GF-D8 (cell line): ENCODE results near the gene RER1.

Experiments used
- DNase-seq: peaks from one replicate; lab custom pipeline; 2025; lab: John Stamatoyannopoulos, UW

Gene RER1

GRCh38 chr1:2353551-2354438 lies 37.8 kb upstream of the RER1 start:
- DNase-seq, result no peak

DNA sequence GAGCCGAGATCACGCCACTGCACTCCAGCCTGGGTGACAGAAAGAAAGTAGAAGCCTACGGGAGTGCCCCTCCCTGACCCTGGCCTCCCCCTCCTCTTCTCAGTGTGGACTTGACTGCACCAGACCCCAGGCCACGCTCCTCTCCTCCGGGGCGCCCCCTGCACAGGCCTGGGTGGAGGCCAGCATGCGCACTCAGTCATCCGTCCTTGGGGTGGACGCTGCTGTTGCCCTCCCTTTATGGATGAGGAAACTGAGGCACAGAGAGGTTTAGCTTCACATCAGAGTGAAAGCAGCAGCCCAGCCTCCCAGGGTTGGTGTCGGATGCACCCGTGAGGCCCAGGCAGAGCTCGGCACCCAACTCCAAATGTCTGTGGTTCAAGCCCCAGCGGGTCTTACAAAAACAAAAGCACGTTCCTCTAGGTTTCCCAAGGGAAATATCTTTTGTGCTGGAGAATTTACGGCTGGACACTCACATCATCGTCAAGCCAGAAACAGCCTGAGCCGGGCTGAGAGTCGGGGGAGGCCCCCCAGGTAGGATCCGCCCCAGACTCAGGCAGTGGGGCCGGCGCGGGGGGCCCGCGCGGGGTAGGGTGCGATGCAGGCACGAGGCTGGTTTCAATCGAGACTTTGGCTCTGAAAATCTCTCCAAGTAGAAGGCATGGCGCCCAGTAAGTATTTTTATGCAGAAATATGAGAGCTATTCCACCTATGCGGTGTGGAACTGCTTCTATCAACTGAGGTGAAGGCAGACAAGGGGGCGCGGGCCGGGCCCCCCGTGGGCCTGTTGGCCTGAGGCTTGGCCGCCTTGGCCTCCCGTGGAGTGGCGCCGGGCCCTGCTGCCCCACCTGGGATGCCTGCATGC lies 36.9 kb upstream of the RER1 start:
- no peak for DNase-seq

- DNase-seq, result no peak
Measured at GRCh38 chr1:2355373-2356261, 36.0 kb upstream of the RER1 start.

GRCh38 chr1:2356401-2356800 lies 35.2 kb upstream of the RER1 start:
- no peak for DNase-seq

DNA sequence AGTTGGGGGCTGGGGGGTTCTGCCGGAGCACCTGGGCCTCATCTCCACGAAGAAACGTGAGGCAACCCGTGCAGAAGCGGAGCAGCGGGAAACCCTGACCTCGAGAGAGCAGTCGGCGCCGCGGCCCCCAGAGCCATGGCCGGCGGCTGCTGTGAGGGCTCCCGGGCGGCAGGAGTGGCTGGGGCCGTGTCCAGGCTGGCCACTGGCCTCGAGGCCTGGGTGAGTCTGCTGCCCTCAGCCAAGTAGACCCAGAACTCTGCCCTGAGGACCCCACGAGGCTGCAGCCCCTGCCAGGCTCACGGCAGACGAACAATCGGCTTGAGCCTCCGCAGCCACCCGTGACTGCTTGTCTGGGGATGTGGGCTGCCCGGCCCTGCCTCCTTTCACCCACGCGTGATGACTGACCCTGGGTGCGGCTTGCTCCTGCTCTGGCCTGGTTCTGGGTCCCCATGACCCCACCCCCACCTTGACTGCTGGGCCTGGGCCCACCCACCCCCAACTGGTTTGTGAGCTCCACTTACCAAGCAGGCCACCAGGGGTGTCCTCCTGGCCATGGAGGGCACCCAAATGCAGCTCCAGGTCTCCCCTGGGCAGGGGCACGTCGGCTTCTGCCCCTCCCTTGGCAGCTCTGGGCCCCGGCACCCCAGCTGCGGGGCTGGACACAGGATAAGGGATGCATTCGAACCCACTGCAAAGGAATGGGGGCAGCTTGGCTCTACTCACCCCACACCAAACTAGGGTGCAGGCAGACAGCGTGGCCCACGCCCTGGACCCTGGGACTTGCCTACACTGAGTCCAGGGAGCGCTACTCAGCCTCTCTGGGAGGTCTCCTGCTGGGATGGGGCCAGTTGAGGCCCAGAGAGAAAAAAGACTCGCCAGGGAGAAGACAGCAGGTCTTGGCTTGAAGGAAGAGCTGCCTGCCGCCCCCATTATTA lies 34.5 kb upstream of the RER1 start:
- no peak for DNase-seq

DNA sequence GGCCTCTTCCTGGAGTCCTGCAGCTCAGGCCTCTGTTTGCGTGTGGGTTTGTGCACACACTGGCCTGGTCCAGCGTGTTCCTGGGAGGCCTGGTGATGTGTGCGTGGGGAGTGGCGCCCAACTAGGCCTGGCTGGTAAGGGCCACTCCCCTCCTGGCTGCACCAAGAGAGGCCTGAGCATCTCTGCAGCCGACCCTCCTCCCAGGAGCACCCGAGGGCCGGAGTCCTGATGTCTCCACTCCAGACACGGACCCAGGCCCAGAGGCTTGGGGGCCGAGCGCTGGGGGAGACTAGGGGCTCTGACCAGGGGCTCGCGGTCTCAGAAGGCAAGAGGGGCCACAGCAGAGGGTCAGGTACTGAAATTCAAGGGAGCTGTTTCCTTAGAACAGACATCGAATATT lies 33.6 kb upstream of the RER1 start:
- no peak for DNase-seq

DNA sequence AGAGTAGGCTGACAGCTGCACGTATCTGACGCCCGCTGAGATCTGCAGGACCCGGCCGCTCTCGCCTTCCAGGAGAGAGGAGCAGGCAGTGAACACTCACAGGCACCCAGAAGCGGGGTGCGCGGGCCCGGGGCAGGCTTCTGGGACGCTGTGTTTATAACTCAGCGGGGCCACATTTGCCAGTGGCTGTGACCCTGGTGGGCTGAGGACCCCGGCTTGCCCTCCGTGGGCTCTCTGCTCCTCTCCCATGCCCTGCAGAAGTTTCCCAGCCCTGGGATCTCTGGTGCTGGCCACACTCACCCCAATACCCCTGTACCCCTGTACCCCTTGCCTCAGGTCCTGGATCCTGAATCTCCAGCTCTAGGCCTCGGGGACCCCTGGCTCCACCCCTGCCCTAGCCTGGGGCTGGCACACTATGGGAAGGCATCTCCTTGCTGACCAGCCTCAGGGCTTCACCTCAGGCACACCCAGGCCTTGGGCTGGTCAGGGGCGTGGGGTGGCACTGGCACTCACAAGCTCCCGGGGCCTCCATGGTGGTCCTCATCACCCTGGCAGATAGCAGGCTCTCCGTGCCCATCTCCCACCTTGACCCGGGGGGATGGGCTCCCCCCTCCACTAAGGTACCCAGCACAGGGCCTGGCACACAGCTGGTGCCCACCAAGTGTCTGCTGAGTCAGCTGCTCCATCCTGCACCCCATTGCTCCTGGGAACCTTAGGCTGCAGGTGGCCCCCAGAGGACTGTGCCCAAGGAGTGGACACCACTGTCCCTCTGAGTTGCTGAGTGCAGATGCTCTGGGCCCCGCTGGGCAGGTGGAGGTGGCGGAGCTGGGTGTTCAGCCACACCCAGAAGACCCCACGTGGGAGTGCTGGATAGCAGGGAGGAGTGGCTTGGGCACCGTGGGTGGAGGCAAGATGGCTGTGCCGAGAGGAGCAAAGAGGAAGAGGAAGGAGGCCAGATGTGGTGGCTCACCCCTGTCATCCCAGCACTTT lies 32.7 kb upstream of the RER1 start:
- DNase-seq, result no peak

GRCh38 chr1:2360588-2361364 lies 30.9 kb upstream of the RER1 start:
- DNase-seq, result no peak

GRCh38 chr1:2363847-2364513 lies 27.7 kb upstream of the RER1 start:
- no peak for DNase-seq

GRCh38 chr1:2368053-2368744 lies 23.4 kb upstream of the RER1 start:
- no peak for DNase-seq

DNA sequence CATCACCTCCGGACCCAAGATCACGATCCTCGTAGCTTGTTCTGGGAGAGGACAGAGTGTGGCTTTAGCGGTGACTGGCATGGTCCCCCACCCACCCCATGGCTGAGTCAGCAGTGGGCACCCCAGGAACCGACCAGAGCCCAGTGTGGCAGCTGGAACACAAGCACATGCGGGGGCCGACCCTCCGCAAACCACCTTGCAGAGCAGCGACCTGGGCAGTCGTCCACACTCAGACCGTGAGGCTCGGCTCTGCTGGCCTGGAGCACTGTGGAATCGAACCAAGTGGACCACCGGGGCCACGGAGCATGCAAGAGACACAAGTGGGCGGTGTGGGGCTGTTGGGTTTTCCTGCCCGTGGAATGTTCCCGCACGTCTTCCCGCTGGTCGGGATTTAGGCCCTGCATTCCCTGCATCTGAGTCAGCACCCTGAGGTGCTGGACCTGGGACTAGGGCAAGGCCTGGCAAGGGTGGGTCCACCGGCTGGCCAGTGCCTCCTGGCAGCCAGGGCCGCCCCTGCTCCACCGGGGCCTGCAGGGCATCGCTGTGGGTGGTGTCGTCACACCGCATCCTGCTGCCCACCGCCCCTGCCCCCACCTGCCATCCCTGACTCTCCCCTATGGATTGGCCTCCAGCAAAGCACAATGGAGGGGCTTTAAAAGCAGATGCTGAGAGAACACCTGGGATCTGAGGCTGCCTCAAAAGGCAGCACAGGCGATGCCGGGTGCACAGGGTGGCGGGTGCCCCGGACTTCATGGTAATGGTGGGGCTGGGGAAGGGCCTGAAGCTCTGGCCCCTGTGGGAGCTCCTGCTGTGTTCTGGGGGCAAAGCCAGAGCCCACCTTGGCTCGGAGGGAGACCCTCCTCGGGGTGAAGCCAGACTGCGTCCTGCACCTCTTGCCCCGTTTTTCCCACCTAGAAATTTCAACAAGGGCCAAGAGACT lies 18.8 kb upstream of the RER1 start:
- no peak for DNase-seq

- DNase-seq, result no peak
Measured at GRCh38 chr1:2373551-2374251, 17.9 kb upstream of the RER1 start.

- no peak for DNase-seq
Measured at GRCh38 chr1:2374252-2375155, 17.1 kb upstream of the RER1 start.

DNA sequence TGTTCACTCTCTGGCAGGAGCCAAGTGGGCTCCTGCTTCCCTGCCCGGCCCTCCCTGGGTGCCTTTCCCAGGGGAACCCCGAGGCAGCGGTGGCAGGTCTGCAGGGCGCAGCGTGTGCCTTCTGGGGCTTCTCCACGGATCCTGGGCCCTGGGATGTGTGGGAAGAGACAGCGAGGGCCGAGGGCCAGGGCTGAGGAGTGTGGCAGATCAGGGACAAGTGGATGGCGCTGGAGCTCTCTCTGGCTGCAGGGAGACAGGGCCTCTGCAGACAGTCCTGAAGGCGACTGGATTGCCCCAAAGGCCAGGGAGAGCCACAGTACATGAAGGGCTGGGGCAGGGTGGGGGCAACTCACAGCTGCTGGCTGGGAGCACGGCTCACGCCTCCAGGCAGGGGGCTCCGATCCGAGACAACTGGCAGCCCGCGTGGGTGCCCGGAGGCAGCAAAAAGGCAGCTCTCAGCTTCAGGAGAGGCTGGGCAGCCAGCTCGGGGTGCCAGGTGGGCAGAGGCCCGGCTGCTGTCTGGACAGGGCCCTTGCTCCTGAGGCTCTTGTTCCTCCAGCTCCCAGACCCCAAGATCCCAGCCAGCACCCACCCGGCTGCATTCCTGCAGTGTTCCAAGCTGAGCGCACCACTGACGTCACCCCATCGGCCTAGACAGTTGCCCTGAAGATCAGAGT lies 16.3 kb upstream of the RER1 start:
- DNase-seq, result no peak
